Stomach (tissue), 9 donors: ENCODE results near the gene MB21D2. TPM values are rescaled to one million over a fixed set of nuclear protein-coding genes. Genes with fewer than 3 reads are reported as not detected.

ENCODE experiments used
- DNase-seq, 2 donors: peaks; one replicate each; pipeline versions ENCODE4 v3.0.0 to v3.0.0-alpha.2; 2013 to 2019
- H3K27ac ChIP-seq, 5 donors: fragments of 200-600 bp in 4 of 5; sonication (generic) in 4 of 5; one replicate each; pipeline ENCODE4 v1.5.1; 2013 to 2019; ENCODE audit warnings: mild to moderate bottlenecking in 1 of 5, moderate library complexity in 1 of 5
- H3K27me3 ChIP-seq, 3 donors: fragments of 200-600 bp; sonication (generic); one replicate each; pipeline ENCODE4 v1.5.1; 2017 to 2019; ENCODE audit warnings: mixed run types in 1 of 3
- H3K36me3 ChIP-seq, 4 donors: fragments of 200-600 bp; sonication (generic); 1 replicate in 3 of 4; 2 replicates in 1 of 4; pipeline ENCODE4 v1.5.1; 2016 to 2019
- H3K4me1 ChIP-seq, 4 donors: fragments of 200-600 bp; sonication (generic); one replicate each; pipeline ENCODE4 v1.5.1; 2016 to 2019
- H3K4me3 ChIP-seq, 4 donors: fragments of 200-600 bp; sonication (generic) in 3 of 4; one replicate each; pipeline ENCODE4 v1.5.1; 2016 to 2019; ENCODE audit warnings: mild to moderate bottlenecking in 1 of 4
- H3K9me3 ChIP-seq, 4 donors: fragments of 200-600 bp; sonication (generic); one replicate each; pipeline ENCODE4 v1.5.1; 2016 to 2019
- EP300 ChIP-seq: sonication (generic); formaldehyde crosslinking; IDR thresholded peaks from one replicate; pipeline ENCODE4 v1.6.1; 2017; ENCODE audit warnings: antibody characterized with exemption
- POLR2A ChIP-seq, 4 donors: fragments of 450-650 bp; IDR thresholded peaks; one replicate each; pipeline ENCODE4 v1.6.1; 2016; ENCODE audit warnings: antibody characterized with exemption in 4 of 4, control low read depth in 2 of 4, mild to moderate bottlenecking in 1 of 4, moderate library complexity in 1 of 4
- POLR2AphosphoS5 ChIP-seq, 3 donors: sonication (generic); formaldehyde crosslinking; IDR thresholded peaks; one replicate each; pipeline ENCODE4 v1.6.1; 2016; ENCODE audit warnings: antibody characterized with exemption in 3 of 3
- WGBS, 5 donors: extraction: QIAGEN DNeasy Blood & Tissue Kit in 3 of 5; methylation state at CpG; one replicate each; pipeline versions ENCODE4 v1.1.5 to v1.1.7; 2013 to 2018; 5-methylcytosine and 5-hydroxymethylcytosine counted together
- intact Hi-C: fragments of 100-400 bp; cut with DNase I; formaldehyde crosslinking; loops from one replicate; pipeline ENCODE4 v1.15.1; 2023; ENCODE audit warnings: low total_unique reads
- polyA plus RNA-seq, 3 donors: library from polyadenylated mRNA; stranded (reverse); fragments of 200-250 nt; gene quantifications; one replicate each; pipeline ENCODE4 v1.2.3, GENCODE V29; 2013
- total RNA-seq, 5 donors: library from RNA; depleted of rRNA; stranded (reverse); fragments of >200 nt; gene quantifications; one replicate each; pipeline versions ENCODE4 v1.1.0 to v1.2.3, GENCODE V29; 2014 to 2016
- TF ChIP-seq, protein P1 (sequence below), 7 experiments: fragments of 450-650 bp in 4 of 7; fragments of 200-600 bp in 3 of 7; sonication (generic) in 3 of 7; IDR thresholded peaks; one replicate each; pipeline ENCODE4 v1.5.1; 2016 to 2019; ENCODE audit warnings: antibody characterized with exemption in 7 of 7, control low read depth in 2 of 7, mild to moderate bottlenecking in 1 of 7
- donor health status: healthy with polysubstance abuse.
- donor health status: Bipolar disorder and iron deficiency.
- donor health status: healthy.

Gene MB21D2
- total and polyA plus RNA-seq, 8 donors = 0.45 to 15.1 (median 2.0) TPM

DNA sequence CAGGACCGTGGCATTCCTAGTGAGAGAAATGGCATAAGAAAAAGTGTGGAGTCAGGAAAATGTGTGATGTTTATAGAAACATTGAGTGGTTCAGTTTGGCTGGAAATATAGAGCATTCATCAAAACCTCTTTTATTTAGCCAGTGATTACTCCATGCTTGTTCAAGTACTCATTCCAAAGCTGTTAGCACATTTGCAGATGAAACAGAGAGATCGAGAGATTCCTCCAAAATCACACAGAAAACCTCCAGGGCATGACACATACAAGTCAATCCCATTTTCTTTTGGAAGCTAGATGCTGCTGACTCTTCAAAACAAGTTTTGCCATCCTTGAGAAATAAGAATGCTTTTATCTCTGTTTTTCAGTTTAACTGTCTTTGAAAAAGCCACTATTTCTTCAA, 11.5 kb upstream of the MB21D2 start:
- H3K27me3 ChIP-seq = no peaks in the 10 kb centered on the region
- TF ChIP-seq POLR2A (IDR thresholded peaks at IDR 0.05) (no peak), POLR2AphosphoS5 (IDR thresholded peaks at IDR 0.05) (no peak), EP300 (no peak)
- TF ChIP-seq, protein P1, sequence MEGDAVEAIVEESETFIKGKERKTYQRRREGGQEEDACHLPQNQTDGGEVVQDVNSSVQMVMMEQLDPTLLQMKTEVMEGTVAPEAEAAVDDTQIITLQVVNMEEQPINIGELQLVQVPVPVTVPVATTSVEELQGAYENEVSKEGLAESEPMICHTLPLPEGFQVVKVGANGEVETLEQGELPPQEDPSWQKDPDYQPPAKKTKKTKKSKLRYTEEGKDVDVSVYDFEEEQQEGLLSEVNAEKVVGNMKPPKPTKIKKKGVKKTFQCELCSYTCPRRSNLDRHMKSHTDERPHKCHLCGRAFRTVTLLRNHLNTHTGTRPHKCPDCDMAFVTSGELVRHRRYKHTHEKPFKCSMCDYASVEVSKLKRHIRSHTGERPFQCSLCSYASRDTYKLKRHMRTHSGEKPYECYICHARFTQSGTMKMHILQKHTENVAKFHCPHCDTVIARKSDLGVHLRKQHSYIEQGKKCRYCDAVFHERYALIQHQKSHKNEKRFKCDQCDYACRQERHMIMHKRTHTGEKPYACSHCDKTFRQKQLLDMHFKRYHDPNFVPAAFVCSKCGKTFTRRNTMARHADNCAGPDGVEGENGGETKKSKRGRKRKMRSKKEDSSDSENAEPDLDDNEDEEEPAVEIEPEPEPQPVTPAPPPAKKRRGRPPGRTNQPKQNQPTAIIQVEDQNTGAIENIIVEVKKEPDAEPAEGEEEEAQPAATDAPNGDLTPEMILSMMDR (IDR thresholded peaks at IDR 0.05) = no peak
- 29 to 38% (median 35%) methylated on average over 2 of the region's 2 CpGs for WGBS, 5 donors
- H3K4me1 ChIP-seq = peaks cover 0 to 9% (median 4%) of the 10 kb centered on the region in 4 donors
- H3K4me3 ChIP-seq = no peak overlapping the region
- H3K36me3 ChIP-seq = no peaks in the 10 kb centered on the region
- H3K9me3 ChIP-seq = no peaks in the 10 kb centered on the region
- no peak overlapping the region for H3K27ac ChIP-seq
- intact Hi-C loops = no loop called here
- no peak for DNase-seq

DNA sequence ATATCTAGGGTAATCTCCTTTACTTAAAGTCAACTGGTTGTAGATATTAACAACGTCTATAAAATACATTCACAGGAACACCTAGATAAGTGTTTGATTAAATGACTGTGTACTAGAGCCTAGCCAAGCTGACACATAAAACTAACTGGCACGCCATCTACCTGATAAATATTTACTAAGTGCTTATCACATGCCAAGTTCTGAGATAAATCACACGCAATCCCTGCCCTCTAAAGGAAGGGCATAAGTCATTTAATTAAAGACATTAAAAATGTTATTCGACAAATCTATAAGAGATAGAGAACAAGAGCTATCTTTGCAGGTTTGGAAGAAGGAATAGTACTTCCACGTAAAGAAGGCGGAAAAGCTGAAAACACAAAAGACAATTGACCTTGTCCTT, 11.1 kb upstream of the MB21D2 start:
- Histone ChIP-seq H3K36me3 (no peaks in the 10 kb centered on the region), H3K27me3 (no peaks in the 10 kb centered on the region), H3K4me1 (peaks cover 0 to 9% (median 4%) of the 10 kb centered on the region in 4 donors), H3K27ac (no peak overlapping the region), H3K4me3 (no peak overlapping the region), H3K9me3 (no peaks in the 10 kb centered on the region)
- WGBS, 5 donors = 25 to 51% (median 30%) methylated on average over 6 of the region's 6 CpGs
- peak in 1 of 2 donors; percentile 51 for DNase-seq
- intact Hi-C loops = no loop called here
- TF ChIP-seq POLR2AphosphoS5 (IDR thresholded peaks at IDR 0.05) (peak in 2 of 3 donors; percentile 69 to 72), EP300 (no peak), POLR2A (IDR thresholded peaks at IDR 0.05) (no peak)

DNA sequence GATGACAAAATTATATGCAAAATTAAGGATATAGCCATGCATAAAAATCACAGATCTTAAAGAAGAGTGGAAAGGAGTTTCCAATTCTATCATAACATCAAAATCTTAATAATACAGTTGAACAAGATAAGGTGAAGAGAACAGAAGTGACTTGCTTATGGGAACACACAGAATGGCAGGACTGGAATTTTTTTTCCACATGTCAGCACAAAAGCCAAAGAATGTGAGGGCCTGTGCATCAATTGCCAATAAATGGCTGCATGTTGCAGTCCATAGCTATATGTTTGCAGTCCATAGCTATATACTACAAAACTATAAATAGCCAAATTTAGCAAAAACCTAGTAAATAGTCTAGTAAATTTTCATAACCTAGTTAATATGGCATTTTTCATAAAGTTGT, 10.4 kb upstream of the MB21D2 start:
- no peak overlapping the region for H3K4me3 ChIP-seq
- no peaks in the 10 kb centered on the region for H3K36me3 ChIP-seq
- H3K27me3 ChIP-seq = no peaks in the 10 kb centered on the region
- H3K4me1 ChIP-seq = peaks cover 0 to 9% (median 4%) of the 10 kb centered on the region in 4 donors
- intact Hi-C loops = no loop called here
- H3K27ac ChIP-seq = no peak overlapping the region
- no peak for DNase-seq
- no peaks in the 10 kb centered on the region for H3K9me3 ChIP-seq
- TF ChIP-seq, protein P1 (IDR thresholded peaks at IDR 0.05) = no peak
- TF ChIP-seq POLR2AphosphoS5 (IDR thresholded peaks at IDR 0.05) = no peak

DNA sequence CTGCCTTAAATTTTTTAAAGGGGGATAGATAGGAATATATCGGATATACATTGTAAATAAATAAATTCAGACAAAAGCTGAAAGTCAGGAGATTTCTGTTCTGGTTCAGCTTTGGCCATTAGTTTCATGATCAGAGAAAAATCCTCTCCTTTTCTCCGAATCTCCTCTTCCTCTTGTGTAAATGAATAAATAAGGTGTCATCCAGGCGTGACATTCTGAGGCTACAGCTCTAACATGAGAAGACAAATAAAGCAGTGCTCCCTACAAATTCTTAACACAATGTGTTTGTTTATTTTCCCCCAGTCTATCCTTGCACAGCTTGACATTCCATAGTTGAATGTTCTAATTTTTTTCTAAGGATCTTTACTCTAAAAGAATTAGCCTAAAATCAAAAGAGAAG, 9.4 kb upstream of the MB21D2 start:
- no peaks in the 10 kb centered on the region for H3K36me3 ChIP-seq
- peaks cover 0 to 10% (median 4%) of the 10 kb centered on the region in 4 donors for H3K4me1 ChIP-seq
- 73 to 83% (median 80%) methylated on average over 3 of the region's 3 CpGs for WGBS, 5 donors
- H3K27ac ChIP-seq = no peak overlapping the region
- no peaks in the 10 kb centered on the region for H3K27me3 ChIP-seq
- H3K9me3 ChIP-seq = no peaks in the 10 kb centered on the region
- no peak for TF ChIP-seq EP300
- TF ChIP-seq, protein P1 (IDR thresholded peaks at IDR 0.05) = no peak
- no peak for TF ChIP-seq POLR2AphosphoS5 (IDR thresholded peaks at IDR 0.05)
- TF ChIP-seq POLR2A (IDR thresholded peaks at IDR 0.05) = no peak
- DNase-seq = no peak
- intact Hi-C loops = no loop called here
- H3K4me3 ChIP-seq = no peak overlapping the region

DNA sequence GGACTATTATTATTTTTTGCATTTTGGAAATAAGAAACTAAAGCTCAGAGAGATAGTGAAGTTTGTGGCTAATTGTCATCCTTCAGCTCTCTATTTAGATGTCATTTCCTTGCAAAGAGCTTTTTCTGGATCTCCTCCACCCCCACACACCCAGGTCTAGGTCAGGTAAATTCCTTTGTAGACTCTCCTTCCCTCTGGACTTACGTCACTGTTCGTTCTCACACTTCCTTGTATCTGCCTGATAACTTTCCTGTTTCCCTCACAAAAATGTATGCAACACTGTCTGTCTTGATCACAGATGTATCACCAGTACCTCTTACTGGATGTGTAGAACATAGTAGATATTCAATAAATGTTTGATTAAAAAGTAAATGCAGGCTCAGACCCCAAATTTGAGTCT, 6.1 kb upstream of the MB21D2 start:
- 42 to 72% (median 47%) methylated on average over 2 of the region's 2 CpGs for WGBS, 5 donors
- TF ChIP-seq POLR2AphosphoS5 (IDR thresholded peaks at IDR 0.05) = peak in 1 of 3 donors; percentile 42
- no peak for TF ChIP-seq EP300
- Histone ChIP-seq H3K27ac (no peak overlapping the region), H3K36me3 (no peaks in the 10 kb centered on the region), H3K4me1 (peaks cover 0 to 22% (median 3%) of the 10 kb centered on the region in 4 donors), H3K4me3 (no peak overlapping the region), H3K9me3 (no peaks in the 10 kb centered on the region), H3K27me3 (peaks cover 0 to 6% (median 0%) of the 10 kb centered on the region in 3 donors)
- intact Hi-C loops = no loop called here
- peak in 1 of 2 donors; percentile 71 for DNase-seq
